Brain microvascular endothelial cell (primary cell): ENCODE measurements around the gene ZXDA.
A peak's percentile ranks its signal among the peaks of the same experiment; 100 is the strongest.

Source experiments
- DNase-seq: peaks from one replicate; pipeline ENCODE4 v3.0.0-alpha.2; 2020
- H3K27ac ChIP-seq: fragments of 250-450 bp; sonication (Bioruptor Pico); 2 replicates; pipeline ENCODE4 v1.5.1; 2020; ENCODE audit warnings: mild to moderate bottlenecking, moderate library complexity
- H3K27me3 ChIP-seq: fragments of 250-450 bp; sonication (Bioruptor Pico); replicated peaks from 2 replicates; pipeline ENCODE4 v1.5.1; 2020; ENCODE audit warnings: mild to moderate bottlenecking
- H3K36me3 ChIP-seq: fragments of 250-450 bp; sonication (Bioruptor Pico); replicated peaks from 2 replicates; pipeline ENCODE4 v1.5.1; 2020; ENCODE audit warnings: mild to moderate bottlenecking
- H3K4me3 ChIP-seq: 2 replicates; pipeline ENCODE4 v1.5.1; 2011; ENCODE audit warnings: low read depth, mild to moderate bottlenecking, control low read depth, low read length, moderate library complexity
- in situ Hi-C: cut with HindIII; loops from 2 replicates; pipeline ENCODE4 v1.10.0; 2017; ENCODE audit warnings: low sequenced_read_pairs, low pct_ligation_motif_present
- TF ChIP-seq, protein P1 (sequence below): IDR thresholded peaks from 2 replicates; pipeline ENCODE4 v1.5.1; 2011; ENCODE audit warnings: low read depth, mild to moderate bottlenecking, moderate library complexity, low read length, control low read depth, inconsistent platforms; ENCODE audit errors: missing control alignments

The ZXDA gene

DNA sequence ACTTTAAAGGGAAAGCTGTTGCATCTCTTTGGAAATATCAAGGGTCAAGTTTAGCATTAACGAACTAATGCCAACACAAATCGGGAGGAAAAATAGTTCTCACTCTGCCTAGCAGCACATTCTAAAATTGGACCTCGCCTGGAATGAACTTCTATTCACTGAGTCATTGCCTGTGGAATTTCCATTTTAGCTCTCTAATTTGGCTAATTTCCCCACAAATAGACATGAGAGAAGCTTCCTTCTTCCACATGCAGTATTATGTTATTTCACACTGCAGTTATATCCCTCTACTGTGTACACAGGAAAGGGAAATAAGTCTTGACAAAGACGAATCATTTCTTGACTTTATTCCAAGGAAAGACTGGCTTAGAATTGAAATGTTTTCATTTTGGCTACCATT, 9.3 kb downstream of the ZXDA start:
- Histone ChIP-seq H3K36me3 (no peaks in the 10 kb centered on the region), H3K27me3 (no peaks in the 10 kb centered on the region), H3K27ac (no peak overlapping the region), H3K4me3 (no peak overlapping the region)
- TF ChIP-seq, protein P1, sequence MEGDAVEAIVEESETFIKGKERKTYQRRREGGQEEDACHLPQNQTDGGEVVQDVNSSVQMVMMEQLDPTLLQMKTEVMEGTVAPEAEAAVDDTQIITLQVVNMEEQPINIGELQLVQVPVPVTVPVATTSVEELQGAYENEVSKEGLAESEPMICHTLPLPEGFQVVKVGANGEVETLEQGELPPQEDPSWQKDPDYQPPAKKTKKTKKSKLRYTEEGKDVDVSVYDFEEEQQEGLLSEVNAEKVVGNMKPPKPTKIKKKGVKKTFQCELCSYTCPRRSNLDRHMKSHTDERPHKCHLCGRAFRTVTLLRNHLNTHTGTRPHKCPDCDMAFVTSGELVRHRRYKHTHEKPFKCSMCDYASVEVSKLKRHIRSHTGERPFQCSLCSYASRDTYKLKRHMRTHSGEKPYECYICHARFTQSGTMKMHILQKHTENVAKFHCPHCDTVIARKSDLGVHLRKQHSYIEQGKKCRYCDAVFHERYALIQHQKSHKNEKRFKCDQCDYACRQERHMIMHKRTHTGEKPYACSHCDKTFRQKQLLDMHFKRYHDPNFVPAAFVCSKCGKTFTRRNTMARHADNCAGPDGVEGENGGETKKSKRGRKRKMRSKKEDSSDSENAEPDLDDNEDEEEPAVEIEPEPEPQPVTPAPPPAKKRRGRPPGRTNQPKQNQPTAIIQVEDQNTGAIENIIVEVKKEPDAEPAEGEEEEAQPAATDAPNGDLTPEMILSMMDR: no peak
- peak; percentile 8 for DNase-seq
- in situ Hi-C loops: no loop called here

DNA sequence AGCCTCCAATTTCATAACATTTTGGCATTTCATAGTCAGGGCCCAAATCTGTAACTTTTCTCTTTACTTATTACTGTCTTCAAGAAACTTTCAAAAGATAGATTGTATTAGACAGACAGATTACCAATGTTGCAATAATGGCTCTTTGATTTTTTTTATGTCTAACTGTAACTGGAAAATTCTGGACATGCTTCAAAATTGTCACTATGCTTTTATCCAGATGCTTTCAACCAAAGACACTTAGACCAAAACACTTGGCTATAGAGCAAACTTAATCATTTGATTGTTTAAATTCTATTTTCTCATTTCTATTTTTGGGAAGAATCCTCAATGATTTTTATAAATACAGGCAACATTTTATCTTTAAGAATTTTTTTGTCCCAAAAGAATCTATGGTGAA, 10.4 kb downstream of the ZXDA start:
- DNase-seq: no peak
- no peaks in the 10 kb centered on the region for H3K36me3 ChIP-seq
- in situ Hi-C loops: no loop called here
- H3K4me3 ChIP-seq: no peak overlapping the region
- TF ChIP-seq, protein P1: no peak
- no peaks in the 10 kb centered on the region for H3K27me3 ChIP-seq
- no peak overlapping the region for H3K27ac ChIP-seq

DNA sequence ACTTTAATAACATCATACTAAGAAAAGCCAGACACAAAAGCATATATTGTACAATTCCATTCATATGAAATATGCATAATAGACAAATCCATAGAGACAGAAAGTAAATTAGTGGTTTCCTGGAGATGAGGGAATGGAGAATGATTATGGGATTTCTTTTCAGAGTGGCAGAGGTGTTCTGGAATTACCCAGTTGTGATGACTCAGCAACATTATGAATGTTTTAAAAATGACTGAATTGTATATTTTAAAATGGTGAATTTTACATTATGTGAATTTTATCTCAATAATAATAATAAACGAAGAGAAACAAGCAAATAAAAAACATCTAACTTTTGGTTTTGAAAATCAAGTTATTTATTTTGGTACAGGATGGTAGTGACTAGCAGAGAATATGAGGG, 11.2 kb downstream of the ZXDA start:
- Histone ChIP-seq H3K27me3 (no peaks in the 10 kb centered on the region), H3K4me3 (no peak overlapping the region), H3K36me3 (no peaks in the 10 kb centered on the region), H3K27ac (no peak overlapping the region)
- in situ Hi-C loops: no loop called here
- TF ChIP-seq, protein P1: no peak
- DNase-seq: no peak

DNA sequence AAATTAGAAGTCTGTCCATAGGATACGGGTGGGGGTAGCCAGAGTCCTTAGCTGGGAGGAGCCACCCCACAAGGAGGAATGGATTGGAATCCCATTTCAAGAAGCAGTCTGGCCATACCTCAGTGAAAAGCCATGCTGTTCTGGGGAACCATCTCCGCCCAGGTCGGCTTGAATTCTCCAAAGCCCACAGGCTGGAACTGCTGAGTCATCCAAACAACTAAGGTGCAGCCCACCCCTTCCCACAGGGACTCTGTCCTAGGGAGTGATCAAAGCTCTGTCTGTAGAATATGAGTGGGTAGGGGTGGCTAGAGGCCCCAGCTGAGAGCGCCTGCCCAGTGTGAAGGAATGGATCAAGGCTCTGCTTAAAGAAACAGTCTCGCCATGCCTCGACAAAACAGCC, 38.8 kb downstream of the ZXDA start:
- H3K27ac ChIP-seq: no peak overlapping the region
- in situ Hi-C loops: no loop called here
- H3K4me3 ChIP-seq: no peak overlapping the region
- H3K36me3 ChIP-seq: no peaks in the 10 kb centered on the region
- H3K27me3 ChIP-seq: no peaks in the 10 kb centered on the region
- TF ChIP-seq, protein P1: no peak
- no peak for DNase-seq
